AG04449 (cell line): Measurements from ENCODE around the gene MDP1.
A peak's percentile ranks its signal among the peaks of the same experiment; 100 is the strongest.
"Not testable (repeated sequence)": the region's sequence is repeated elsewhere in the genome, so short reads cannot be mapped to it uniquely, and the experiment has no call there.

Experiments used
- CTCF ChIA-PET: fragments of 350-600 bp; formaldehyde crosslinking; extraction: SDS; loops from one replicate; lab custom pipeline; 2021; ENCODE audit warnings: antibody characterized with exemption; lab: Yijun Ruan, JAX
- POLR2A ChIA-PET: fragments of 400-600, 350-600 bp; formaldehyde crosslinking; extraction: SDS; loops from one replicate; lab custom pipeline; 2020; ENCODE audit warnings: antibody characterized with exemption, inconsistent platforms; lab: Yijun Ruan, JAX
- DNase-seq: peaks from one replicate; pipeline ENCODE4 v3.0.0-alpha.2; 2010; ENCODE audit warnings: low read depth, low spot score
- H3K4me3 ChIP-seq: 2 replicates; pipeline ENCODE4 v1.5.1; 2011; ENCODE audit warnings: low read depth, mild to moderate bottlenecking, control low read depth, low read length
- TF ChIP-seq, protein P1 (sequence below): IDR thresholded peaks from one replicate; pipeline ENCODE4 v1.5.1; 2011; ENCODE audit warnings: mild to moderate bottlenecking, moderate library complexity, low read length, control low read depth, inconsistent platforms; ENCODE audit not compliant: insufficient read depth; ENCODE audit errors: missing control alignments

The MDP1 gene

DNA sequence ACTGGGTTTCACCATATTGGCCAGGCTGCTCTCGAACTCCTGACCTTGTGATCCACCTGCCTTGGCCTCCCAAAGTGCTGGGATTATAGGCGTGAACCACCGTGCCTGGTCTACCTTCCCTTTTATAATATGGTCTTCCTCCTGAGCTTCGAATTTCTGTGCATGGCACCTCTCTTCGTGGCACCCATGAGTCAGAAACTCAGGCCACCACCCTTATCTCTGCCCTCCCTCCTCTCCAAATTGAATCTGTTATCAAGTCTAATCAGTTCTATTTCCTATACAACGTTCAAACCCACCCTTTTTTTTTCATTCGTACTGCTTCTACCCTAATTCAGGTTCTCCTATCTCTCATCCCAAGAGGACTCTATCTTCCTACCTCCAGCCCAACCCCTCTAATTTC, 31.6 kb upstream of the MDP1 start:
- DNase-seq, result no peak
- TF ChIP-seq, protein P1, sequence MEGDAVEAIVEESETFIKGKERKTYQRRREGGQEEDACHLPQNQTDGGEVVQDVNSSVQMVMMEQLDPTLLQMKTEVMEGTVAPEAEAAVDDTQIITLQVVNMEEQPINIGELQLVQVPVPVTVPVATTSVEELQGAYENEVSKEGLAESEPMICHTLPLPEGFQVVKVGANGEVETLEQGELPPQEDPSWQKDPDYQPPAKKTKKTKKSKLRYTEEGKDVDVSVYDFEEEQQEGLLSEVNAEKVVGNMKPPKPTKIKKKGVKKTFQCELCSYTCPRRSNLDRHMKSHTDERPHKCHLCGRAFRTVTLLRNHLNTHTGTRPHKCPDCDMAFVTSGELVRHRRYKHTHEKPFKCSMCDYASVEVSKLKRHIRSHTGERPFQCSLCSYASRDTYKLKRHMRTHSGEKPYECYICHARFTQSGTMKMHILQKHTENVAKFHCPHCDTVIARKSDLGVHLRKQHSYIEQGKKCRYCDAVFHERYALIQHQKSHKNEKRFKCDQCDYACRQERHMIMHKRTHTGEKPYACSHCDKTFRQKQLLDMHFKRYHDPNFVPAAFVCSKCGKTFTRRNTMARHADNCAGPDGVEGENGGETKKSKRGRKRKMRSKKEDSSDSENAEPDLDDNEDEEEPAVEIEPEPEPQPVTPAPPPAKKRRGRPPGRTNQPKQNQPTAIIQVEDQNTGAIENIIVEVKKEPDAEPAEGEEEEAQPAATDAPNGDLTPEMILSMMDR, result no peak
- POLR2A ChIA-PET, result interaction anchor here (1.0 kb wide), 1 partner anchor 9 kb away, joined by 3 read pairs; no protein-coding TSS in a partner anchor
- CTCF ChIA-PET, result interaction anchor here (0.9 to 15.9 kb wide), 5 partner anchors 11 to 61 kb away, joined by 3 to 315 read pairs (median 118); partner anchors contain the start of genes CIDEB, DHRS1, GMPR2 and LTB4R
- no peak overlapping the region for H3K4me3 ChIP-seq

- TF ChIP-seq, protein P1, result no peak
- ChIA-PET POLR2A (interaction anchor here (1.0 kb wide), 1 partner anchor 9 kb away, joined by 3 read pairs; no protein-coding TSS in a partner anchor), CTCF (interaction anchor here (0.9 to 15.9 kb wide), 5 partner anchors 12 to 62 kb away, joined by 3 to 315 read pairs (median 118); partner anchors contain the start of genes CIDEB, DHRS1, GMPR2 and LTB4R)
- DNase-seq, result no peak
- no peak overlapping the region for H3K4me3 ChIP-seq
Measured at GRCh38 chr14:24246765-24247212, 30.9 kb upstream of the MDP1 start.

- CTCF ChIA-PET, result interaction anchor here (9.2 to 15.9 kb wide), 3 partner anchors 13 to 63 kb away, joined by 118 to 315 read pairs (median 155); partner anchors contain the start of genes CIDEB, DHRS1, LTB4R and LTB4R2
- DNase-seq, H3K4me3 ChIP-seq, POLR2A ChIA-PET: not testable (repeated sequence)
Measured at GRCh38 chr14:24245350-24245749, 29.5 kb upstream of the MDP1 start.

DNA sequence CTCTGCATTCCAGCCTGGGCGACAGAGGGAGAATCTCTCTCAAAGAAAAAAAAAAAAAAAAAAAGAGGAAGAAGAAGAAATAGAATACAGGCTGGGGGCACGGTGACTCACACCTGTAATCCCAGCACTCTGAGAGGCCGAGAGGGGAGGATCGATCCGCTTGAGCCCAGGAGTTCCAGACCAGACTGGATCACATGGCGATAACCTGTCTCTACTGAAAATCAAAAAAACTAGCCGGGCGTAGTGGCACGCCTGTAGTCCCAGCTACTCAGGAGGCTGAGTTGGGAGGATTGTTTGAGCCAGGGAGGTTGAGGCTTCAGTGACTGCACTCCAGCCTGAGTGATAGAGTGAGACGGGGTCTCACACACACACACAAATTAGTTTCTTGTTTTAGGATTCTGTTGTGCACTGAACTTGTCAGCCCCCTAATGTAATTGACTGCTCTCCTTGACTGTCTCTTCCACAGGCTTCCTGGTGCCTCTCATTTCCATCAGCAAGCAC, 27.5 kb upstream of the MDP1 start:
- TF ChIP-seq, protein P1, result no peak
- H3K4me3 ChIP-seq, result peak overlapping the region; percentile 91
- DNase-seq, result no peak
- ChIA-PET POLR2A (interaction anchor here (0.6 to 2.6 kb wide), 10 partner anchors 8 to 1304 kb away, joined by 3 to 27 read pairs (median 9); partner anchors contain the start of genes CHMP4A, CIDEB, DHRS1 and IPO4), CTCF (interaction anchor here (0.6 to 15.9 kb wide), 30 partner anchors 10 to 189 kb away, joined by 3 to 315 read pairs (median 6); partner anchors contain the start of genes CHMP4A, CIDEB, DHRS1 and GMPR2)

- TF ChIP-seq, protein P1, result peak; percentile 65
- POLR2A ChIA-PET, result interaction anchor here (0.7 to 2.6 kb wide), 23 partner anchors 9 to 200 kb away, joined by 3 to 27 read pairs (median 6); partner anchors contain the start of genes CHMP4A, CIDEB, DCAF11 and DHRS1
- H3K4me3 ChIP-seq, result peak overlapping the region; percentile 91
- CTCF ChIA-PET, result interaction anchor here (1.0 to 15.9 kb wide), 23 partner anchors 9 to 194 kb away, joined by 4 to 315 read pairs (median 7); partner anchors contain the start of genes CHMP4A, CIDEB, DHRS1 and GMPR2
- no peak for DNase-seq
Measured at GRCh38 chr14:24241829-24242443, 26.1 kb upstream of the MDP1 start.

DNA sequence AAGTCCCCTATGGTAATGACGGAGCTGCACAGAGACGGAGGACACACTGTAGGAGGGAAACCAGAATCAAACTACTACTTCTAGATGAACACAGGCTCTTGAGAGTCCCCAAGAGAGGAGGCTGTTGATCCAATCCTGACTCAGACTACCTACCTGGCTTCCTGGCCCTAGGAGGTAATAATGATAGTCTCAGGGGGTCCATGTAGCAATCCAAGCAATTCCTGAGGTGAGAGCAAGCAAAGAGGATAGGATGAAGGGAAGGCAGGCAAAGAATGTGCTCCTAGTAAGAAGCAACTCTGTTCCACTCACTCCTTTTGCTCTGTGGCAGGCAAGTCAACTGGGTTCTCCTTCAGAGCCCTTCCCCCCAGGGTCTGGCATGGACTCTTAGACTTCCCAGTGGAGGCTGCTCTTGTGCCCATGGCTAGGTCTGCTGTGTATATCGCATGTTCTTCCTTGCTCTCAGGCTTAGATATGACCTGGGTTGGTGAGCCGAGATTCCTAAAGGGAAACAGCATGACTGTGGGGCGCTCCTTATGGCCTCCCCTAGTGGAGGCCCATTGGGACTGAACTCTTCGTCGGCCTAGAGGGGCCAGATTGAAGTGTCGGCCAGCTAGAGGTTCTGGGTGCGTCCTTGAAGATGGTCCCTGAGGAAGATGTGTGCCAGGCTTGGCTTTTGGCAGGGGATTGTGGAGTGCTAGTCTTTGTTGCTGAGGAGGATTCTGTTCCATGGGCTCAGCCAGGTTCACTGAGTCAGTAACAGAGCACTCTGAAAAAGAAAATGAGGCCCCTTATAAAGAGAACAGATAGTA, 24.4 kb upstream of the MDP1 start:
- H3K4me3 ChIP-seq, result no peak overlapping the region
- POLR2A ChIA-PET, result no interaction called here
- TF ChIP-seq, protein P1, result no peak
- DNase-seq, result no peak
- CTCF ChIA-PET, result interaction anchor here (1.4 to 15.9 kb wide), 5 partner anchors 7 to 68 kb away, joined by 3 to 315 read pairs (median 118); partner anchors contain the start of genes CIDEB, DHRS1, GMPR2 and LTB4R
